HG03196 (cell line): ENCODE measurements around the gene SPIRE1.
"Not testable (repeated sequence)": the region's sequence is repeated elsewhere in the genome, so short reads cannot be mapped to it uniquely, and the experiment has no call there.

ENCODE experiments used
- ATAC-seq: cut with Tn5 transposase; IDR thresholded peaks from one replicate; pipeline ENCODE4 v1.9.1; 2021; ENCODE audit not compliant: unreplicated experiment

Gene SPIRE1

DNA sequence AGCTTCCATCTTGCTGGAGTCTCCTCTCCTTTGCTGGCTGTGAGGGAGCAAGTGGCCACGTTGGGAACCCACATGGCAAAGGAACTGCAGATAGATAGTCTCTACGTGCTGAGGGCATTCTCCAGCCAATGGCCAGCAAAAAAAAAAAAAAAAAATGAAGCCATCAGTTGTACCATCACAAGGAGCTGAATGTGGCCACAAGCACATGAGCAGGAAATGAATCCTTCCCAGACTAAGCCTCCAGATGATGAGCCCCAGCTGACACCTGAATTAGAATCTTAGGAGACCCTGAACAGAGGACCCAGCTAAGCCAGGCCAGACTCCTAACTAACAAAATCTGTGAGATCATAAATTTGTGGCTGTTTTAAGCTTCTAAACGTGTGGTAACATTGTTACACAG is 57.9 kb downstream of the SPIRE1 start:
- ATAC-seq = no peak

GRCh38 chr18:12599543-12599942 is 58.4 kb downstream of the SPIRE1 start:
- no peak for ATAC-seq

DNA sequence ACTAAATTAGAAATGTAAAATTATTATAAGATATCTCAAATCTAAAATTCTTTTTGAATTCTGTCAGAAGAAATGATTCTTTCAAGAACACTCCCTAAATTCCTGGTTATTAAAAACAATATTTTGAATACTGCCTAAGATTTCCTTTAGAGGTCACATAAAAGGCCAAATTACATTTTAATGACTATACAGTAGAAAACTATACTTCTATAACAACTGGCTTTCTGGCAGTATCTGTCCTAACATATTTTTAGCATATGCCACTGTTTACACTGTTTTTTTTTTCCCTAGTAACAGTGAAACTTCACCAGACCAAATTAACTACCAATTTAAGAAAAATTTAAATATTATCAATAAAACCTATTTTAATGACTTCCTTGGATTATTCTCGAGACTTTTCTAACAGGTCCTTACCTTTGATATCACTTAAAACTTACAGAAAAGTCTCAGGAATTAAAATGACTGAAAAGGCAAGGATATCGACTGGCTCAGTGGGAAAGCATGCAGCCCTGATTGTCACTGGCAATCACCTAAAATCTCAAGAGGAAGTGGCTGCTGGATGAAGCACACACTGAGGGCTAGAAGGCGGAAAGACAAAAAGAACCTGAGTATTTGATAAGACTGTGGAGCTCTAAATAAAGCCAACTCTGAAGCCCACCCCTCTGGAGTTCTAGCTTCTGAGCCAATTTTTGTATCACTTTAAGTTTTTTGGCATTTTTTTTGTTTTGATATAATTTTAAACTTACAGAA is 59.6 kb downstream of the SPIRE1 start:
- no peak for ATAC-seq

DNA sequence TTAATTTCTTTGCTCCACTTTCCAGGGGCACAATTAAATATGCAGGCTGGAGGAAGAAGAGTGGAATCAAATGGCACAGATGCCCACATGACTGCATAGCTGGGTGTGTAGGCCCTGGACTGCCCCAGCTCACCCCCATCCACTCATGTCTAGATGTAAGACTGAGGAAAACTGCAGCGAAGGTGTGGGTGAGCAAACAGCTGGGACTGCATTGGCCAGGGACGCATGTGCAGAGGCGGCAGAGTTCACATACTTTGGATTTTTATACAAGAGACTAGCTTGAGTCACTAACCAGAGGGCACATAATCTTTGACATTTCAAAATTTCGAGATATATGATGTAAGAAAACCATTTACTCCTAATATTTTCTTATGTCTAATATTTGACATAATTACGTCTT is 60.1 kb downstream of the SPIRE1 start:
- no peak for ATAC-seq

DNA sequence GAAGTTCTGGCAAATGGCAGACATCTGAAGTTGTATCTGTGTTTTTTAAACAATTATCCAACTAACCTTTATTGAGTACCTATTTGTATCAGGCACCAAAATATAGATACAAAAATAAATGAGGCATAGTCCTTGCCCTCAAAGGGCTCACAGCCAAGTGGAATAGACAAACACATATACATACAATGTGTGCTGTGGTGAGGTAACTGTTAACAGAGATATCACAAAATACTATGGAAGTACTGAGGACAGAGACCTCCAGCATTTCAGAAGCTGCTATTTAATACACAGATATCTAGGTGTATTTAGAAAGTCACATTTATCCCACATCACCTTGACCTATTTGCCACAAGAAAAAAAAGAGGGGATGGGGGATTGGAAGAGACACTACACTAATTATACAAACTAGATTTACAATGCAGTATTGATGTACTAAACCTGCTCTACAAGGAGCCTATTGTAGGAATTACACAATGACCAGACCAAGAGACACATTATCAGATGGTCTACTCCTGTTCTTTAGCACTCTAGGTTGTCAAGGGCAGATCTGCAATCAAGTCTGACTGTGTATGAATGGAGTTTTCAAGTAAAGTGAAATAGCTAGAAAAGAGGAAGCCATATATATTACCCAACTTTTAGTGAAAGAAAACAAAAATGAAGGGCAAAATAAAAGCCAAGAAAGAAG is 62.2 kb downstream of the SPIRE1 start:
- no peak for ATAC-seq

DNA sequence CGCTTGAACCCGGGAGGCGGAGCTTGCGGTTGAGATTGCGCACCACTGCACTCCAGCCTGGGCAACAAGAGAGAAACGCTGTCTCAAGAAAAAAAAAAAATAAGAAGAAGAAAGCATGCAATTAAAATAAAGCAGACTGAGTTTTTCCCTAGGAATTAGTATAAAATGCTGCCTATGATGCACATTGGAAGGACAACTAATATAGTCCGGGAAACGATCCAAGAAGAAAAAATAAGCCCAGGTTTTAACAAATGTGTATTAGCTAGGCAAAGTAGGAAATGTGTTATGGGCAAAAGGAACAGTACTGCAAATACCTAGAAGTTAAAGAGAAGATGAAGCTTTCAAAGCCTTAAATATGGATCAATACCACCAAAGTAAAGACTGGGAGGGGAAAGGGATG is 64.0 kb downstream of the SPIRE1 start:
- no peak for ATAC-seq

DNA sequence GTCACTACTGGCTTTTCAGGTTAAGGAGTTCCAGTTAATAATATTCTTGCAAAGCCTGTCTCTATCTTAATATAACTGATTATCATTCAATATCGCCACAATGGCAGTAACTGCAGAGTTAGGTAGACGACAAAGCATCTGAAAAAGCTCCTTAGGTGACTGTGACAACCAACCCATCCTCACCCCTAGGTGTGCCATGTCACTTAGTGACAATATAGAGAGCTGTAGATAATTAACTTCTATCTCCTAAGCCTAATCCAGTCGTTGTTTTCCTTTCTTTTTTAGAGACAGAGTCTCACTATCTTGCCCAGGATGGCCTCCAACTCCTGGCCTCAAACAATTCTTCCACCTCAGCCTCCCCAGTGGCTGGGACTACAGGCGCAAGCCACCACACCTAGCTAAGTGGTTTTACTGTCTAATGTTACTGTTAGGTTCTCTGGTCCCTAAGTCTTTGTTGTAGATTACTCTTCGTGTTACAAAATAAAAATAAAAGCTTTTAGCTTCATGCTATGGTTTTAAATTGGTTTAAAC is 65.2 kb downstream of the SPIRE1 start:
- ATAC-seq = no peak

DNA sequence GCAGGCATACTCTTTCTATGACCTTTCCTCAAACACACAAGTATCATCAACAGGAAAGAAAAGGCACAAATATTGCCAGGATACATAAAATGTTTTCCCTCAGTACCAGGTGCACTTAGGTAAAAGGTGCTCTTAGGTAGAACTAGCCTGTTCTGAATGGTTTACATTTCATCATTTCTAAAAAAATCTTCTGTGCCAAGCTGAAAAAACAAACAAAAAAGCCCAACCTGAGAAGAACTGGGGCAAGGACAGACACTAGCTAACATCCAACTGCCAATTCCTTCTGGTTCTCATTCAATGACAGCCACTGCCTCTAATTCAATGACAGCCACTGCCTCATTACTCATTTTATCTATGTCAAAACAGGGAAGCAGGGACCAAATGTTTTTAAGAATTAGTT is 68.5 kb downstream of the SPIRE1 start:
- ATAC-seq = no peak

DNA sequence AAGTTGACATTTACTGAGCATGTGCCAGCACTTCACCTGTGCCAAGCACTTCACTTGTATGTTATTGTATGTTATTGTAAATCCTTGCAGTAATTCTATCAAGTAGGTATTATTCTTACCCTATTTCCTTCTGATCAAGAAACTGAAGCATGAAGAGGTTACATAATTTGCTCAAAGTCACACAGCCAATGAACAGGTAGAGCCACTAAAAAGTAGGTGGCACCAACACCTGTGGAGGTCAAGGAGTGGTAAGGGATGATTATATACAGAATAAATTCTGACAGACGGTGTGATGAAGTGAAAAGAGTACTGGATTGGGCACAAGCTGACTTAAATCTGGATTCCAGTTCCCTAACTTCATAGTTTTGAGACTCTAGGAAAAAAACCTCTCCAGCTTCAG is 71.0 kb downstream of the SPIRE1 start:
- no peak for ATAC-seq

DNA sequence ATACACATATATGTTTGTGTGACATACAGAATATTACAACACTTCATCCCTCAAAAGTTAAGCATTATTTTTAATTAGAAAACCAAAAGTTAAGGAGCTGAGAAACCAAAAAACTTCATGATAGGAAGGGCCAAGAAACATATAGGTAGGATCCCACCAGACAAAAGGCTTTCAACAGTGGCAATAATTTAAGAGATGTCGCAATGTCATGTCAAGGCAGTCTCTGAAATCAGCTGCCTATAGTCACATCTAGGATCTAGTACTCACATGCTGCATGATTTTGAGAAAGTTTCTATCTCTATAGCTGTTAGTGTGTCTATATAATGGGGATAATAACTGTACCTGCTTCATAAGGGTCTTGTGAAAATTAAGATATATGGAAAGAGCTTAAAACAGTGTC is 72.7 kb downstream of the SPIRE1 start:
- no peak for ATAC-seq

- ATAC-seq = no peak
Measured at GRCh38 chr18:12580630-12581342, 77.1 kb downstream of the SPIRE1 start.

- ATAC-seq = no peak
Measured at GRCh38 chr18:12579775-12580174, 78.1 kb downstream of the SPIRE1 start.

- ATAC-seq = no peak
Measured at GRCh38 chr18:12577848-12578247, 80.1 kb downstream of the SPIRE1 start.

DNA sequence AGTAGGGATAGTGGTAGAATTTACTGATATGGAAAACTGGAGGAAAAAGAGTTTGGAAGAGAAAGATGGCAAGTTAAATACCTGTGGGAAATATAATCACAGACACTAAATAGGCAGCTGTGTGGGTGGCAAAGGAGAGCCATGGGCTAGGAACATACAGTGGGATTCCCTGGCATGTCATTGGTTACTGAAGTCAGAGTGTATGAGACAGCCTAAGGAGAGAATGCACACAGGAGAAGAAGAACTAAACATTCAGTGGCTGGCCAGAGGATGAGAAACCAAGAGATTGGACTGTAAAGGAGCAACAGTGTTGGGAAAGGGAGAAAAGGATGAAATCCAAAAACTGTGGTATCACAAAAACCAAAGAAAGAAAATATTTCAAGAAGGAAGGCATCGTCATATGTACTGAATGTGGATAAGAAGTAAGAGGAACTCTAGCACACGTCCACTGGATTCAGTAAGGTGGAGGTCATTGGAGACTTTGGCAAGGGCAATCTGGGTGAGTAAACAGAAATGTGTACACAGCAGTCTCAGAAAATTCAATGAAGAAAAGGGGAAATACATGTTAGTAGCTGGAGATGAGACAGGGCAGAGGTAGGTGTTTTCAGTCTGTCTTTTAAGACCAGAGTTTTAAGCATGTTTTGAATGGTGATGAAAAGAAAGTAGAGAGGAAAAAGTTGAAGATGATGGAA is 83.3 kb downstream of the SPIRE1 start:
- ATAC-seq = no peak

GRCh38 chr18:12571630-12572029 is 86.3 kb downstream of the SPIRE1 start:
- no peak for ATAC-seq

DNA sequence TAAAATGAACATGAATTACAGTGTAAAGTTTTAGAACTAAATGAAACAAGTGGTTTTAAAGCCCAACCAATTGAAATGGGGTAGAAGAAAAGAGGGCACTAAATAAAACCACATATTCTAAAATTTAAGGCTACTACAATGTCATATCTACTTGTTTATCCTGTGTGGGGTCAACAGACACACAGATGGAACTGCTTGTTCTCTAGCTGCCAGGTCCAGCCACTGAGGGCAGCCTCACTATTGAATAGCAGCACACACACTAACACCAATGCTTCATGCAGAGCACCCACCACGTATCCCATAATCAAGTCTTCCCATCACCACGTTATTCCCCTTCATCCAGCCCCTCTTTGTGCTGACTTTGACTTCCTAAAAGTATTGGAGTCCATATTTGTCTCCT is 88.1 kb downstream of the SPIRE1 start:
- ATAC-seq = no peak

DNA sequence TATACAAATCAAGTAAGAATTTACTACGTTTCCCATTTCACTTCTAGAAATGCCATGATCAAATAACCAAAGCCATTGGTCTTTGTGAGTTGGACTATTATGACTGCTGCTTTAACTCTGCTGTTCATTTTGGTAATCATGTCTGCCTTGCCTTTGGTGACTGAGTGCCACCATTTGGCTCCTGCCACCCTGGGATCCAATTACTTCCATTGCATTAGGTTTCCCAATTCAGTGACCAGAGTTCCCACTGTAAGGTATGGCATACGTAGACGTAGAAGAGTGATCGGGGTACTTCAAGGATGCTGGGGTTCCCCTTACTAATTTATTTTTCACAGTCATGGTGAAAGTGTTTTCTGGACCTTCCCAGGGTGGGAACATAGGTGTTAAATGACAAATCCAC is 90.1 kb downstream of the SPIRE1 start:
- ATAC-seq = no peak

DNA sequence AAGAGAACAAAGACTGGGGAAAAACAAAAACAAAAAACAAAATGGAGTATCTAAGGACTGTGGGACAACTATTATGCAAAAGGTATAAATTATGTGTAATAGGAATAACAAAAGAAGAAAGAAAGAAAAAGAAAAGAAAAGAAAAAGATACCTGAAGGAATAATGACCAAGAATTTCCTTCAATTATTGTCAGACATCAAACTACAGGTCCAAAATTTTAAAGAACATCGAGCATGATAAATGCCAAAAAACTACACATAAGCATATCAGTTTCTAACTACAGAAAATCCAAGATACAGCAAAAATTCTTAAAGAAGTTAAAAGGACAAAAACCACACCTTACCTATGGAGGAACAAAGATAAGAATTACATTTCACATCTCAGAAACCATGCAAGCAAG is 93.0 kb downstream of the SPIRE1 start:
- no peak for ATAC-seq

DNA sequence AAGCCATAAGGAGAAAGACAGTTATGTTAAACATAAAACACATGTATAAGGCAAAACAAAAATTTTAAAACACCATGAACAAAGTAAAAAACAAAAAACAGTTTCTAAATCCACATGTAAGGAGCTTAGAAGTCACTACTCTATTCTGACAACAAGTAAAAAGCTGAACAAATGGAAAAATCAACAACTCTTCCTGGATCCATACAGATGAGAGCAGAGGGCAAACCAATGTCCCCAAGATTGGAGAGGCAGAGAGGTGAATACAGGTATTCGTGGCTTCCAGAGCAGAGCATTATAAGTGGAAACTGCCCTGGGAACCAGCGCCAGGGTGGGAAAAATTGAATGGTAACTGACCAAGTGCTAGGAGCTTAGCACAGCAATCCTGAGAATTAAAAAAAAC is 93.5 kb downstream of the SPIRE1 start:
- no peak for ATAC-seq

DNA sequence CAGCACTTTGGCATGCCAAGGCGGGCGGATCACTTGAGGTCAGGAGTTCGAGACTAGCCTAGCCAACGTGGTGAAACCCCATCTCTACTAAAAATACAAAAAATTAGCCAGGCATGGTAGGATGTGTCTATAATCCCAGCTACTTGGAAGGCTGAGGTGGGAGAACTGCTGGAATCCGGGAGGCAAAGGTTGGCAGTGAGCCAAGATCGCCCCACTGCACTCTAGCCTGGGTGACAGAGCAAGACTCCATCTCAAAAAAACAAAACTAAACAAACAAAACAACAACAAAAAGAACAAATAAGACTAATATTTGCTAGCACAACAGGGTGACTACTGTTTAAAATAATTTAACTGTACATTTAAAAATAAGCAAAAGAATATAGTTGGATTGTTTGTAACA is 97.3 kb downstream of the SPIRE1 start:
- not testable (repeated sequence) for ATAC-seq

DNA sequence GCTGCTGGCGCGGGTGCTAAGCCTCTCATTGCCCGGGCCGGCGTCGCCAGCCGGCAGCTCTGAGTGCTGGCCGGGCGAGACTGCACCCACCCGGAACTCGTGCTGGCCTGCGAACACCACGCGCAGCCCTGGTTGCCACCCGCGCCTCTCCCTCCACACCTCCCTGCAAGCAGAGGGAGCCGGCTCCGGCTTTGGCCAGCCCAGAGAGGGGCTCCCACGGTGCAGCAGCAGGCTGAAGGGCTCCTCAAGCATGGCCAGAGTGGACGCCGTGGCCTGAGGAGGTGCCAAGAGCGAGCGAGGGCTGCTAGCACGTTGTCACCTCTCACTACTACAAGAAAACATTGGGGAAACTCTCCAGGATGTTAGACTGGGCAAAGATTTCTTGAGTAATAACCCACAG is 98.6 kb downstream of the SPIRE1 start:
- ATAC-seq = no peak
